LNCAP (cell line): ENCODE measurements around the gene CBX3.

Experiments used
- CTCF ChIP-seq: fragments of 450-650 bp; IDR thresholded peaks from 2 replicates; pipeline ENCODE4 v1.5.1; 2017; ENCODE audit warnings: mild to moderate bottlenecking

The CBX3 gene

DNA sequence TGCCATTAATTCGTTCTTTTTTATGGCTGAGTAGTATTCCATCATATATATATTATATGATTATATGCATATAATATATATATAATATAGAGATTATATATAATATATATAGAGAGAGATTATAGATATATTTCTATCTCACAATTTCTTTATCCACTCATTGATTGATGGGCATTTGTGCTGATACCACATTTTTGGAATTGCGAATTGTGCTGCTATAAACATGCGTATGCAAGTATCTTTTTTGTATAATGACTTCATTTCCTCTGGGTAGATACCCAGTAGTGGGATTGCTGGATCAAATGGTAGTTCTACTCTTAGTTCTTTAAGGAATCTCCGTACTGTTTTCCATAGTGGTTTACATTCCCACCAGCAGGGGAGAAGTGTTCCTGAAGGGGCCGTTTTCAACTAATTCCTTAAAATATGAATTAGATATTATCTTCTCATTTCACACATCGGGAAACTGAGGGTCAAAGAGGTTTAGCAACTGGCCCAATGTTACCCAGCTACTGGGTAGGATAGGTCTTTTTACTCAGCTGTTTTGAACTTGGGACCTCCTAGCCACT lies 33.0 kb upstream of the CBX3 start:
- TF ChIP-seq CTCF: no peak

GRCh38 chr7:26169271-26169670 lies 32.3 kb upstream of the CBX3 start:
- TF ChIP-seq CTCF: no peak

DNA sequence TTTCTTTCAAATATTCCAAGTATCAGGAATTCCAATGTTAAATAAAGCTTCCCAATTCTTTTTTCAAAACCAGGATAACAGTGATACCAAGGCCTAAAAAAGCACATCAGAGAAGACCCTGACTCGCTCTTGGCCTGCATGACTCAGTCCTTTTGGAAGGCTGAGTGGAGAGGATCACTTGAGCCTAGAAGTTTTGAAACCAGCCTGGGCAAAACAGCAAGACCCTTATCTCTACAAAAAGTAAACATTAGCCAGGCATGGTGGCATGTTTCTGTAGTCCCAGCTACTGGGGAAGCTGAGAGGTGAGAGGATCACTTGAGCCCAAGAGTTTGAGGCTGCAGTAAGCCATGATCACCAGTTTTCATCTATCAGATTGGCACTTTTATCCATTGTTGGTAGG lies 30.9 kb upstream of the CBX3 start:
- no peak for TF ChIP-seq CTCF

DNA sequence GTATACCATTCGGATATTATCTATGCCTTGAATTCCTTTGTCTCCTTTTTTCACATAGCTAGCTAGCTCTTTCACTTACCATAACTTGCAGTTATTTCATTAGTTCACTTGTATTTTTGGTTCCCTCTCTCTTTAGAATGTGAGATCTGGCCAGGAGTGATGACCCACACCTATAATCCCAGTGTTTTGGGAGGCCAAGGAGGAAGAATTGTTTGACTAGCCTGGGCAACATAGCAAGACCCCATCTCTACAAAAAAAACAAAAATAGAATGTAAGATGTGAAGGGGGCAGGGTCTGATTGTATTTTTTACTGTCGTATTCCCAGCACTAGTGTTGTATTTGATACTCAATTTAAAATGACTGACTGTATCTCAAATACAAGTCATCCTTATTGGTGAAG lies 29.9 kb upstream of the CBX3 start:
- no peak for TF ChIP-seq CTCF

DNA sequence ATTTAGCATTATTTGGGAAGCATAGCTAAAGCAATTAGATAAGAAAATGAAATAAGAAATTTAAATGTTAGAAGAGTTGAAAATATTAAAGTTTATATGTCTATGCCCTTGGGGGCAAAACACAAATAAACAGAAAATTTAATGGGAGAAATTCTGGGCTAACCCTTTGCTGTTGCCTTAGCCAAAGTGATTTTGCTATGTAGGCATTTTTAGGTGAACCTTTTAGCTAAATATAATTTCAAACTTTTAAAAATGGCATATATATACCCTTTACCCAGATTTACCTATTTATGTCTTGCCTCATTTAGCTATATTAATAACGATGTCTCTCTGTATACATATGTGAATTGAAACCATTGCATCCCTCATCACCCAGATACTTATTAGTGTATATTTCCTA lies 29.5 kb upstream of the CBX3 start:
- no peak for TF ChIP-seq CTCF

DNA sequence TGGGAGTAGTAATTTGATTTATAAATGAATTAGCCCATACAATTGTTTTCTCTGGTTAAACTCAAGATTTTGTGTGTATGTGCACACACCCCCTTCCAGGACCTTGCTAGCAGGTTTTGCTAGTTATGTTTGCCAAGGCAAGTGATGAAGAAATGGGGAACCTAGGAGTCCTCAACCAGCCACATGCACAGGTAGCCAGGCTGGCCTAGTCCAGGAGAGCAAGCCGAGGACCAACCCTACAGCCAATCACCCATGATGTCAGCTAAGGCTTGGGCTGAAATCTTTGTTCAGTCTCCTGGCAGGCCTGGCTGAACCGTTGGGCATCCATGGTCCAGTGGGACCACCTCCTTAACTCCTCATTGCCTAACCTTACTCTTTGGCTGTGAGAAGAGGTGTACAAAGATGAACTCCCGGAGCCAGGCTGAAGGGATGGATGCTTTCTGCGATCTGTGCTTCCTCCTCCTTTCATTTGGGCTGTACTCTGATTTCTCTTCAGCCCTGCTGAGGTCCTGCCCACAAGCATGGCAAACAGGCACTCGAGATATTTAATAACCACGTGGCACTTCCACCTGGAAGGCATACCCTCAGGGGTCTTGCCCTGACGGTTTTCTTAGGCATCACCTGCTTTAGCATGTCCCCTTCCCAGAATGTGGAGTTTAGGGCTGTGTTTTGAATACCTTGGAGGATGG lies 23.1 kb upstream of the CBX3 start:
- no peak for TF ChIP-seq CTCF

- no peak for TF ChIP-seq CTCF
Measured at GRCh38 chr7:26179422-26179821, 22.1 kb upstream of the CBX3 start.
